Right ventricle myocardium superior (tissue), 1 donor: ENCODE results near the gene SLC43A3. TPM values are rescaled to one million over a fixed set of nuclear protein-coding genes. Genes with fewer than 3 reads are reported as not detected.
A peak's percentile ranks its signal among the peaks of the same experiment; 100 is the strongest.

ENCODE experiments used
- ATAC-seq: fragments of 200-7000 bp; cut with Tn5 transposase; one replicate; pipeline ENCODE4 v1.9.1; 2020; ENCODE audit warnings: mild to moderate bottlenecking; ENCODE audit not compliant: poor library complexity
- DNase-seq: peaks from one replicate; pipeline ENCODE4 v3.0.0-alpha.2; 2020
- intact Hi-C: fragments of 100-400 bp; cut with DNase I; formaldehyde crosslinking; loops from one replicate; pipeline ENCODE4 v1.11.2; 2022
- total RNA-seq: library from RNA; stranded (reverse); fragmentation: NEBNext Ultra II Directional; extraction: Animal tissue kit (Norgen Biotek cat#: 25700); gene quantifications from one replicate; pipeline ENCODE4 v1.2.1, GENCODE V29; 2021
- donor health status: DM: no; HTN: yes; CAD: no; lungs with severe emphysema.

SLC43A3 gene
- total RNA-seq, 1 donor from 2014 or later = 20.0 TPM

DNA sequence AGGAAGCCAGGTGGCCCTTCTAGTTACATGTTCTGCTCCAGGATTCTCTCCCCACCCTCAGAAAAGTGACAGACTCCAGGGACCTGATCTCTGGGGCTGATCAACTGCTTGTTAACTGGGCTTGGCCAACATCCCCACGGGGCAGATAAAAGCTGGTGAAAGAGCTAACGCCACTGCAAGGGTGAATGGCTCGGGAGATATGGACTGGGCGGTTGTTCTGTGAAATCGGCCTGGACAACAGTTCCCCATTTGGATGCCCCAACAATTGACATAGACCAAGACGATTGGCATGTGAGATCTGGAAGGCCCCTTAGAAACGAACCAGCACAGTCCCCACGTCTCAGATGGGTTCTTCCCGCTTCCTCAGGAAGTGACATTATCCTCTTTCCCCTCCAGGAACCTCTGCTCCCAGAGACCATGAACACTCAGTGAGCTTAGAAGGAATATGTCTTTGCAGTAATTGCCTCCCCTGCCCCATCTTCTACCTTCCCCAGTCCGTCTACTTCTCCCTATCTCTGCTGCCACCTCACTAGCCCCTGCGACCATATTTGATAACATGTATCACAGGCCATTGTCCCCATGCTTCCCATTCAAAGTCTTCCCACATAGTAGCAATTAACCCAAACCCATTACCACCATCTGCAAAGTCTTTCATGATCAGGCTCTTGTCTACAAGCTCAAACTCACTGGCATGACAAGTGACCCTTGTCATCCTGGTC lies 30.9 kb downstream of the SLC43A3 start:
- no peak for DNase-seq

DNA sequence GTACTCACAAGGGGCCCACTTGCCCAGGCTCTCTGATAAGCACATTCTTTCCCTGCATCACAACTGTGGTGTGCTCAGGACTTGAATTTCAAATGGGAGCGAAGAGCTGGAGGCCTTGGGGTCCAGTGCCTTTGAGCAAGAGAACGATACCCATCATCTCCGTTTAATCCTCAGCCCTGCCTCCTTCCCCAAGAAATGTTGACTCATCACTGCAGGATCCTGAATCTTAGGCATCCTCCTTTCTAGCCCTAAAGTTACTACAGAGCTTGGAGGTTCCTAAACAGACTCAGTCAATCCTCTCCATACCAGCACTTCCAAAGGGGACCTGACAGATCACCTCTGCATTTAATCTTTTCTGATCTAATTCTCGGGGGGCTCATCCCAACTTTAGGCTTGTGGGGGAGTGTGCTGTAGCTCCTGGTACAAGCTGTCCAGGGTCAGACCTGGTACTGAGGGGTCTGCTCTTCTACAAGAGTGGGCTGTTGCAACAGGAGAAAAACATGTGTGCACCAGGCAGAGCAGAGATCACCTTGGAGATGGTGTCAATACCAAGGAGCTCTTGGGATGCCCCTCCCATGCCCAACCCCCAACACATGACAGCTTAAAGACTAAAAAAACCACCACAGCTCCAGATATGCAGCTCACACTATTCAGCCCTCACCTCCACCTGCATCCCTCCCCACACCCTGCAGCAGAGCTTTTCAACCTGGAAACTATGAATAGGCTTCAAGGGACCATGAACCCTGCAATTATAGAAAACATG lies 32.5 kb downstream of the SLC43A3 start:
- DNase-seq = no peak
- ATAC-seq = no peak
- intact Hi-C loops = no loop called here

More for the DNA sequence above, 30.9 kb downstream of the SLC43A3 start:
- intact Hi-C loops = no loop called here
- no peak for ATAC-seq

DNA sequence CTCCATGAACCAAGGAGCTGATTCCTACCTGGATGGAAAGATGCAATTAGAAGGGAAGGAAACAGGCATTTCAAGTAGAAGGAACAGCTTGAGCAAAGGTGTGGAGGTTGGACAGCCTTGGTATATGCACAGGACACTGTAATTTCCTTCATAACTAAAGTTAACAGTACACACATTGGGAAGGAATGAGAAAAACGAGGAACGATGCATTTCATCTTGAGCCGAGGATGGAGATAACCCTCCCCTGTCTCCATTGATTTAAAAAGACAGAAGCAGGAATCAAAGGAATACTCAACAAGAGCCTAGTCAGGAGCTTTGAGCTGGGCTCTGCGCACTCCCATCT lies 34.2 kb downstream of the SLC43A3 start:
- no peak for ATAC-seq
- intact Hi-C loops = no loop called here
- DNase-seq = no peak

DNA sequence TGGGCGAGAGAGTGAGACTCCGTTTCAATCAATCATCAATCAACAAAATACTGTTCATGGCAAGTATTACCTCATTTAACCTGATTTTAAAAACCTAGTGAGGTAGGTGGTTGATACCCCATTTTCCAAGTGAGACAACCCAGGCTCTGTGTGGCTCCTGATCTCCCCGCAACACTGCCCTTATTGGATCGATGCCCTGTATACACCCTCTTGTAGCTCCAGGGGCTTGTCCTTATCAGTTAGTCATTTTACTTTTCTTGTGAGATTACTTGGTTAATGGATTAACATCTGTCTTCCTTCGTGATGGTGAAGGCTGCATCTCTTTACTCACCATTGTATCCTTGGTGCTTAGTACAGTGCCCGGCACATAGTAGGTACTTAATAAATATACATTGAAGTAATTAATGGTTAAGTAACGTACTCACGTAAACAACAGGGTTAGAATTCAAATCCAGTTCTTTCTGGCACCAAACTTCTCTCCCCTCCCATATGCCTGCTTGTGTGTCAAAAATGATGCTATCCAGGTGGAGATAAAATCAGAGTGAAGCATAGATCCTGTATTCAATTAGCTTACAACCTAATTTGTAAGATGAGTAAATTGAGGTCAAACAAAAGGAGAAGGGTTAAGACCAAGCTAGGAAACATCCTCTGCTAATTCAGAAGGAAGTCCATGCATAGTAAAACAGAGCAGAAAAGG lies 34.7 kb downstream of the SLC43A3 start:
- ATAC-seq = no peak
- intact Hi-C loops = no loop called here
- no peak for DNase-seq

- intact Hi-C loops = no loop called here
- ATAC-seq = no peak
- no peak for DNase-seq
Measured at GRCh38 chr11:57391539-57391938, 35.4 kb downstream of the SLC43A3 start.

DNA sequence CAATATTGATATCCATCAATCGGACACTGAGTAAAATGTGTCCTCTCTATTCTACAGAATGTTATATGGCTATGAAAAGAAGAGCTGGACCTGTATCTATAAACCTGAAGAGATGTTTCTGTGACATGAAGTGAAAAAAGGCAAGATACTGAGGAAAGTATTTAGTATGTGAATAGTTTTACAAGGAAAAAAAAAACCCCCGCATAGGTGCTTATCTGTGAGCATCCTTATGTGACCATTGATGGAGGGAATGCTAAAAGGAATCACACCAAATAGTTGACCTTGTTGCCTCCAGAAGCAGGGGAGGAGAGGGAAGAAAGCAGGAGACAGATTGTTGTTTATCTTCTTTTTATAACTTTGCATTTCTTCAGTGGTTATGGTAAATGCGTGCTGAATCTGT lies 35.8 kb downstream of the SLC43A3 start:
- intact Hi-C loops = no loop called here

GRCh38 chr11:57390535-57390934 lies 36.4 kb downstream of the SLC43A3 start, which contains the start of gene PRG2:
Gene PRG2 (minus strand): TSS chr11:57390650. CDS start chr11:57389944, 706 bp downstream.
- intact Hi-C loops = no loop called here
- ATAC-seq (no peak), DNase-seq (no peak)

More for the DNA sequence above, 35.8 kb downstream of the SLC43A3 start:
- no peak for ATAC-seq
- no peak for DNase-seq

GRCh38 chr11:57387289-57388030 lies 39.5 kb downstream of the SLC43A3 start:
- no peak for ATAC-seq
- peak; percentile 65 for DNase-seq
- intact Hi-C loops = no loop called here

GRCh38 chr11:57386178-57386940 lies 40.6 kb downstream of the SLC43A3 start:
- DNase-seq (no peak), ATAC-seq (no peak)
- intact Hi-C loops = no loop called here

DNA sequence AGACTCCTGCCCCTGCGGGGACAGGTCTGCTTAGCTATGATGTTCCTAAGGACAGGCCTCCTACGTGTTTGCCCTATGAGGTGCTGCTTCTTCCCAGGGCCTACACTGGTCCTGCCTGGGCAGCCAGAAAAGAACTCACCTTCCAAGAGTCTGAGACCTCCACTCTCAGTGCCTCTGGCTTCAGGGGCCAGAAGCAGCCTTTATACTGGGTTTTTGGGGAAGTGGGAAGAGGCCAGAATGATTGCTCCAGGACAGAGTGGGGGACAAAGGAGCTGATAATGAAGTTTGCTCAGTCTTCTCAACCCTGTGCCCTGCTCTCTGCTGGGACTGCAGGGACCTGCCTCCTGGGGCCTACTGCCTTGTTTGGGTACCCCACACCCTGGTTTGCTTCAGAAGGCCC lies 45.9 kb downstream of the SLC43A3 start, which contains the start of gene PRG3:
TSS of gene PRG3 (minus strand) at position 176 of the 400 bp plus-strand sequence. CDS start 442 bp downstream, outside the sequence.
- intact Hi-C loops = no loop called here
- ATAC-seq = no peak

DNA sequence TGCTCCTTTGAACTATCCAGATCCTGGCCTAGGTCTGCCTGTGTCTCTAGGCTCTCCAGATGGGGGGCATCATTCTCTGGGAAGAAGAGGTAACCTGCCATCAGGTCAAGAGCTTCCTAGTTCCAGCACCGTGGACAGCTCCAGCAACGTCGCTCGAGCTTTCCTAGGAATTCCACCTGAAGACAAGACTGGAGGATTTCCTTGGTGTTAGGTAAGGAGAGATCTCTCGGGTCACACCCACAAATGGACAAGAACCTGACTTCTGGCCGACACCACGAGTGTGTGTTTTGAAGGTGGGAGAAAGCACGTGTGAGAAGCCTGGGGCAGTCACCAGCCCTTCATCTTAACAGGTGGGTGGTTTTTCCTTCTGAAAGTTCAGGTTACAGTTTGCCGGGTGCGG lies 47.2 kb downstream of the SLC43A3 start:
- DNase-seq = no peak
- intact Hi-C loops = no loop called here
- no peak for ATAC-seq

More for the DNA sequence above, 45.9 kb downstream of the SLC43A3 start, which contains the start of gene PRG3:
- no peak for DNase-seq

GRCh38 chr11:57378186-57378585 lies 48.7 kb downstream of the SLC43A3 start:
- no peak for DNase-seq
- intact Hi-C loops = no loop called here
- ATAC-seq = no peak

DNA sequence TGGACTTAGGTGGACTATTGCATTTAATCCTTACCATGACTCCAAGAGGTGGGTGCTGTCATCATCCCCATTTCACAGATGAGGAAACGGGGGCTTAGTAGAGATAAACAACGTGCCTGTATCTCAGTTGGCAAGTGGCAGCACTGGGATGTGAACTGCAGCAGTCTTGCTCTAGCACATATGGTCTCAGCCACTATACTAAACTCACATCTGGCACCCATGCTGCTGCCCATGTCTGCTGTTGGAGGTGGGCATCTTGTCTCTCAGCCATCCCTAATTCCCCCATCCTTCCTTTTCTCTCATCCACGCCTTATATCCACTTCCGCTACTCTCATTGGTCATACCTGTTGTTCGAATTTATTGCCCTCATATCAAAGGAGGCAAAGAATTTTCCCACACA lies 49.8 kb downstream of the SLC43A3 start:
- ATAC-seq = no peak
- intact Hi-C loops = no loop called here
- DNase-seq = no peak

DNA sequence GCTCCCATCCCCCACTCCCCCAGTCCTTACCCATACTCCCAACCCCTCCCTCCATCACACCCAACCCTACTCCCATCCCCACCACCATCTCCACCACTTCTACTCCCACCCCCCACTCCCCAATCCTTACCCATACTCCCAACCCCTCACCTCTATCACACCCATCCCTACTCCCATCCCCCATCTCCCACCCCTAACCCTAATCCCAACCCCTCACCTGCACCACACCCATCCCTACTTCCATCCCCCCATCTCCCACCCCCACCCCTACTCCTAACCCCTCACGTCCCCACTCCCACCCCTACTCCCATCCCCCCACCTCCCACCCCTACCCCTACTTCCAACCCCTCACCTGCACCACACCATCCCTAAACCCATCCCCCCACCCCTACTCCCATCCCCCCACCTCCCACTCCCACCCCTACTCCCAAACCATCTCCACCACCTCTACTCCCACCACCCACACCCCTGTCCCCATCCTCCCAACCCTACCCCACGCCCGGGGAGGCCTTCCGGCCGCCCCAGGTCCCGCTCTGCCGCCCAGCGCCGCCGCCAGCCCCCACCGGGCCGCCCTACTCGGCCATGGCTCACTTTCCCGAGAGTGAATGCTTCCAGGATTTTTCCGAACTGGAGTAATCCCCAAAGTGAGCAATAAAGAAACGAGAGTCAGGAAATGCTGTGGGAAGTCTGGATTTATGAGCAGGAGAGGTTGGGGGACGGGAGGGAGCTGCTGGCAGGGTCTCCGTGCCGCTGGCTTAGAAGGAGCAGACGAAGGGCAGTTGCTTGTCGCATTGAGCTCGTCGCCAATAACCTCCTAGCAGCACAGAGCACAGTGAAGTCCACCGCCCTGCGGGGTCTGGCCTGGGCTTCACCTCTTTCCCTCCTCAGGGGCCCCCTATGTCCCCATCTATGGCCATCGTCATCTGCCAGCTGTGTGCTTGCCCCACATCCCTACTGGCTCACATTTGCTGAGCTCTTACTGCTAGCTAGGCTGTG lies 50.5 kb downstream of the SLC43A3 start:
- DNase-seq = no peak
- intact Hi-C loops = no loop called here
- ATAC-seq = no peak

GRCh38 chr11:57375490-57375889 lies 51.4 kb downstream of the SLC43A3 start:
- intact Hi-C loops = no loop called here
- no peak for DNase-seq
- no peak for ATAC-seq

DNA sequence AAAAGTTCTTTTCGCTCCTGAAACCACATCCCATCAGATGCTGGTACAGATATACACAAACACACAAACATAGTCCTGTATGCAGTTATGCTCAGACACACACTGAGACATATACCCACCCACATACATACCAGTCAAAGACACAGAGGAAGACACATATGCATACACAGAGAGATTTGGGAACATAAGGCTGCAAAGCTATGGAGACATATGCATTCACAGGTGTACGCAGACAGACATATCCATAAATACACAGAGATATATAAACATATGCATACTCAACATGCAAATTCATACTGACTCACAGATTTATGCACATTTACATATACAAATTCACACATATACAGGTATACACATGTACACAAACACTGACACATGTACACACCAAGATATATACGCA lies 52.0 kb downstream of the SLC43A3 start:
- intact Hi-C loops = no loop called here
- DNase-seq = no peak
- no peak for ATAC-seq

- ATAC-seq (peak; percentile 38), DNase-seq (no peak)
- intact Hi-C loops = no loop called here
Measured at GRCh38 chr11:57373146-57373545, 53.8 kb downstream of the SLC43A3 start.
